Embryonic facial prominence (tissue), 1 donor: Measurements from ENCODE around the gene RTBDN.
"Not testable (repeated sequence)": the region's sequence is repeated elsewhere in the genome, so short reads cannot be mapped to it uniquely, and the experiment has no call there.

Experiments
- DNase-seq: peaks from one replicate; pipeline ENCODE4 v3.0.0-alpha.2; 2016; ENCODE audit errors: extremely low spot score

RTBDN gene

DNA sequence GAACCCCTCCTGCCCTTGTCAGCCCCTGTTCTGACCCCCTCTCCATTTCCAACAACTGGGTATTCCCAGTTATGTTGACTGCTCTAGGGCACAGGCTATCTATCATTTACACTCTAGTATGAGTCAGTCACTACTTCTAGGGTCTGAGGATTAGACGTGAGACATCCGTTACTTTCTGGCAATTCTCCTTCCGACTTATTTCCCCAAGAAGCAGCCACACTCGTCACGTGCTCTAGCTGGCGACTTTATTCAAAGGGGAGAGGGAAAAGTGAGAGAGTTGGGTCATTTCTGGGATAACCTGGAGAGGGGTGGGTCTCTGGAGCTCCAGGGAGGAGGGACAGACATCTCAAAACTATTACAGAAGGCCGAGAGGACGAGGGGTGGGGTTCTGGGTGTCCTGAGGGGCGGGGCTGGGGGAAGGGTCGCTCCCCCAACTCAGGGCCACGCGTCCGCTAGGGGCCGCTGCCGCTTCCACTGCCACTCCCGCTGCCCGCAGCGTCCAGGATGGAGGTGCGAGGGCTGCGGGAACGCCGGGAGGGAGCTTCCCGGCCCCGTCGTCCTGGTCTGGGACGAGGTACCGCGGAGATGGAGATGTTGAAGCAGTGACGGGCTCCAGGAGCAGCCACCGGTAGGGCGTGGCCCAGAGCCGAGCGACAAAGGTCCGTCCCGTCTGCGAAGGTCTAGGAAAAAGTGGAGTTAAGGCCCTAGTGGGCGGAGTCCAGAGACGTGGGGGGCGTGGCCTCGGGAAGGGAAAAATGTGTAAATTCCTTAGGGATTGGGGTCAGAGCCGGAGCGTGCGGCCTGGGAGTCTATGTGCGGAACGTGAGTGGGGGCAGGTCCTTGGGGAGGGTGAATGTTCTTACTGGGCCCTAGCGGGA, 8.9 kb downstream of the RTBDN start:
- DNase-seq = no peak

DNA sequence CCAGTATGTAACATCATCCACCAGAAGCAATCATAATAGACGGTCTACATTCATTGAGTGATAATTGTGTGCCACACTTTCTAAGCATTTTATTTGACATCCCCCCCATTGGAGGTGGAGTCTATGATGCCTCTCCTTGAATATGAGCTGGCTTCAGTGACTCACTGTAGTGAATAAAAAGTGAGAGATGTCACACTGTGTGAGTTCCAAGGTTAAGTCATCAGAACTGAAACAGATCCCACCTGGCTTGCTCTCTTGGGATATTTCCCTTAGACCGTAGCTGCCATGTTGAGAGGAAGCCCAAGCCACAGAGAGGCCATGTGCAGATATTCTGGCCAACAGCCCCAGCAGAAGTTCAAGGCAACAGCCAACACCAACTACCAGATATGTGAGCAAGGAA, 12.6 kb downstream of the RTBDN start:
- DNase-seq = no peak

DNA sequence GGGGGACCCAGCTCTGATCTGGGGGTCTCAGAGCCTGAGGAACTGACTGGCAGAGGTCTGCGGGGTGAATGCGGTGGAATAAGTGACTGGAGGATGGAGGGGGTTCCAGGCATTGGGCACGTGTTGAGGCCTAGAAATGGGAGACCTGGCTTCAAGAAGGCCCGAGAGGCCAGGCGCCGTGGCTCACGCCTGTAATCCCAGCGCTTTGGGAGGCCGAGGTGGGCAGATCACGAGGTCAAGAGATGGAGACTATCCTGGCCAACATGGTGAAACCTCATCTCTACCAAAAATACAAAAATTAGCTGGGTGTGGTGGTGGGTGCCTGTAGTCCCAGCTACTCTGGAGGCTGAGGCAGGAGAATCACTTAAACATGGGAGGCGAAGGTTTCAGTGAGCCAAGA, 16.6 kb downstream of the RTBDN start:
- DNase-seq = not testable (repeated sequence)

DNA sequence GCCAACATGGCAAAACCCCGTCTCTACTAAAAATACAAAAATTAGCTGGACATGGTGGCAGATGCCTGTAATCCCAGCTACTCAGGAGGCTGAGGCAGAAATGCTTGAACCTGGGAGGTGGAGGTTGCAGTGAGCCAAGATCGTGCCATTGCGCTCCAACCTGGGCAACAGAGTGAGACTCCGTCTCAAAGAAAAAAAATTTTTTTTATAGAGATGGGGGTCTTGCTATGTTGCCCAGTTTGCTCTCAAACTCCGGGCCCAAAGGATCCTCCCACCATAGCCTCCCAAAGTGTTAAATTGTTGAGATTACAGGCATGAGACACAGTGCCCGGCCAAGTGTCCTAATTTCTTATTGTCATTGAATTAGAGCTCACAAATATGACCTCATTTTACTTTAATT, 17.2 kb downstream of the RTBDN start:
- not testable (repeated sequence) for DNase-seq

DNA sequence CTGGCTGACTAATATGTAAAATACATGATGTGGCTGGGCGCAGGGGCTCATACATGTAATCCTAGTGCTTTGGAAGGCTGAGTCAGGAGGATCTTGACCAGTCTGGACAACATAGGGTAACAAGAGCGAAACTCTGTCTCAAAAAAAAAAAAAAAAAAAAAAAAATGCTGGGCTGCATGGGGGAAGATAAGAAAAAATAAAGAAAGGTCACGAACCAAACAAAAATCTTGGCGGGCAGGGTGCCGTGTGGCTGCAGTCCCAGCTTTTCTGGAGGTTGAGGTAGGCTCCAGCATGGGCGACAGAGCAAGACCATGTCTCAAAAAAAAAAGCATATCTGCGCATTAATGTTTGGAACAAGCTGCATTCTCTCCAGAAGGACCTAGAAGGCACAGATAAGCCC, 19.3 kb downstream of the RTBDN start:
- DNase-seq = no peak

DNA sequence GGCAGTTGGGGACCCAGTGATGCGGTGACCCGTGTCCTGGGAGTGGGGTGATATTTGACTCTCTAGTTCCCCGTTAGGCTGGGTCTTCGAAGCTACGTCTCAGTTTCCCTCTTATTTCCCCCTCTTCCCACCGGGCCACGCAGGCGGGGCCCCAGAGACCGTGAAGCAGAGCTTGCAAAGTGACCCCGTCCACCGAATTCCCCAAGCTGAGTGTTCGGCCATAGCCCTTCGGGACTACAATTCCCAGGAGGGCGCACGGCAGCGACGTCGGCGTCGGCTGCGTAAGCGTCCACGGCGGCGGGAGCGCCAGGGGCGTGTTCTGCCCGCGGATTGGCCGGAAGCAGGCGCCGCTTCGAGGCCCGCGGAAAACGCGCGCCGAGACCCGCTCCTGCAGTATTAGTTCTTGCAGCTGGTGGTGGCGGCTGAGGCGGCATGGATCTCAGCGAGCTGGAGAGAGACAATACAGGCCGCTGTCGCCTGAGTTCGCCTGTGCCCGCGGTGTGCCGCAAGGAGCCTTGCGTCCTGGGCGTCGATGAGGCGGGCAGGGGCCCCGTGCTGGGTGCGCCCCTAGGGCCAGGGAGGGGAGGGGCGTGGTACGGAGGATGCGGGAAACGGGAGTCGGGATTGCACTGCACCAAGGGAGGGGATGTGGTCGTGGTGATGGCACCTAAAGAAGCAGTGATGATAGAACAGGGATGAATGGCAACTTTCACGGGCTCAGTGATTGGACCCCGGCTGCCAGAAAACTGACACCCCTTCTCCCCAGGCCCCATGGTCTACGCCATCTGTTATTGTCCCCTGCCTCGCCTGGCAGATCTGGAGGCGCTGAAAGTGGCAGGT, 27.9 kb downstream of the RTBDN start, which contains the start of gene RNASEH2A:
Gene RNASEH2A, plus strand, starts transcription at position 343 of the 840 bp plus-strand sequence. Its CDS starts 90 bp downstream, at position 433.
- peak; percentile 71 for DNase-seq

DNA sequence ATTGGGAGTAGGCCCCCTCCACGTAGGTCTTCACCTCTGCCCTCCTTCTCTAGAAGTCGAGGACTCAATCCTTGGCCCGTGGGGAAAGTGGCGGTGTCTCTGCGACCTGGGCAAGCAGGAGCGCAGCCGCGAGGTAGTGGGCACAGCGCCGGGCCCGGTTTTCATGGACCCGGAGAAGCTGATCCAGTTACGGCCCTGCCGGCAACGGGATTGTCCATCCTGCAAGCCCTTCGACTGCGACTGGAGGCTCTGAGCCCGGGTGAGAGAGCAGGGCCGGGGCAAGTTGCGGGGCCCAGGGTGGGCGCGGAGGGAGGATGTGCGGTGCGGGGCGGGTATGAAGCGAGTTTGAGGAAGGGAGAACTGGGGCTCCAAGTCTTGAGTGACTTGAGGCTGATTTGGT, 30.3 kb downstream of the RTBDN start:
- DNase-seq = no peak

DNA sequence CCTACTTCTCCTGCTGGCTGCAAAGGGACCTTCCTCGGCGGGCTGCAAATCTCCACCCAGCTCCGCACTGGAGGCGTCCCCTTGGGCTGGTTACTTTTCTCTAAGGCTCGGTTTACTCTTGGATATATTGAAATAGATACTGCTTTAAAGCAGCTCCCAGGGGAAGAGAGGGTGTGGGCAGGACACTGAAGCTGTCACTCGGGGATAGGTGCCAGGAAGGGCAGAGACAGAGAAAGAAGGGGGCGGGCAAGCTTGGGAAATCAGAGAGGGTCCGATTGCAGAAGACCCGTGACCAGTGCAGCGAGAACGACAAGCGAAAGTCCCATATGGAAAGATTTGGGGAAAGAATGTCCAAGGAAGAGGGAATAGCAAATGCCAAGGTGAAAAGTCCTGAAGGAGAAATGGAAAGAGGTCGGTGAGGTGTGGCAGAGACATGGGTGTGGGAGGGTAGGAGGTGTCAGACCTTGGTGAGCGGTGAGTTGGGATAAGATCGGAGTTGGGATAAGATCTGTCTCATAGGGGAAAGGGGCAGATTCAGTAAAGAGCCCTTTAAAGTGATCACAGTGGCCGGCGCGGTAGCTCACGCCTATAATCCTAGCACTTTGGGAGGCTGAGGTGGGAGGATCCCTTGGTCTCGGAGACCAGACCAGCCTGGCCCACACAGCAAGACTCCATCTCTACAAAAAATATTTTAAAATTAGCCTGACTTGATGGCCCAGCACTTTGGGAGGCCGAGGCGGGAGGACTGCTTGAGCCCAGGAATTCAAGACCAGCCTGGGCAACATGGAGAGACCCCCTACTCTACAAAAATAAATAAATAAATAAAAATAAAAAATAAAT, 31.9 kb downstream of the RTBDN start:
- DNase-seq = no peak

DNA sequence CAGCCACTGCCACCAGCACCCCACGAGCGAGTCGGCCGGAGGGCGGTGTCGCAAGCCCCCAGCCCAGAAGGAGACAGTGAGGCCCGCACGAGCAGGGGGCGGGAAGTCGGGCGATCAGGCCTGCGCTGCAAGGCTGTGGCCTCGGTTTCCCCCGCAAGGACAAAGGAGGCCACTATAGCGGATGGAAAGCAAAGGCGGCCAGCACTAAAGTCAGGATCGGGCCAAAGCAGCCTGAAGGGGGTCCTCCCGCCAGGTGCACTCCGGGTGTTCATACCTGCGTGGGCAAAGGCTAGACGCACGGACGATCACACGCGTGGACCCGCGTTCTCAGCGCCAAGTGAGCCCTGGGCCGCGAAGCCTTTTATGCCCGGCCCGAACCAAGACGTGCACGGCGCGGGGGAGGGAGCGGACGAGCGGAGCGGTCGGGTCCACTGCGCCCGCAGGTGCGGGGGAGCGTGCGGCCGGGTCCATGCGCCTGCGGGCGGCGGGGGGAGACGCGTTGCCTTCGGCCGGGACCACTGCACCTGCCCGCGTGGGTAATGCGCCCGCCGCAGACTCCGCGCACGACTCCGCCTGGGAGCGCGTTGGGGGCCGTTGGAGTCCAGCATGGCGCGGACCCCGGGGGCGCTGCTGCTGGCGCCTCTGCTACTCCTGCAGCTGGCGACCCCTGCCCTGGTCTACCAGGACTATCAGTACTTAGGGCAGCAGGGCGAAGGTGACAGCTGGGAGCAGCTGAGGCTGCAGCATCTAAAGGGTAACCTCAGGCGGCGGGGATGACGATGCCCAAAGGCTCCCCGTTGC, 32.7 kb downstream of the RTBDN start, which contains the start of the genes PRDX2 and THSD8:
Gene PRDX2, minus strand, starts transcription at position 335 of the 801 bp plus-strand sequence. CDS start 539 bp downstream, outside the sequence.
Gene THSD8, plus strand, starts transcription at position 604 of the 801 bp plus-strand sequence. Its CDS starts 3 bp downstream, at position 607.
- no peak for DNase-seq

DNA sequence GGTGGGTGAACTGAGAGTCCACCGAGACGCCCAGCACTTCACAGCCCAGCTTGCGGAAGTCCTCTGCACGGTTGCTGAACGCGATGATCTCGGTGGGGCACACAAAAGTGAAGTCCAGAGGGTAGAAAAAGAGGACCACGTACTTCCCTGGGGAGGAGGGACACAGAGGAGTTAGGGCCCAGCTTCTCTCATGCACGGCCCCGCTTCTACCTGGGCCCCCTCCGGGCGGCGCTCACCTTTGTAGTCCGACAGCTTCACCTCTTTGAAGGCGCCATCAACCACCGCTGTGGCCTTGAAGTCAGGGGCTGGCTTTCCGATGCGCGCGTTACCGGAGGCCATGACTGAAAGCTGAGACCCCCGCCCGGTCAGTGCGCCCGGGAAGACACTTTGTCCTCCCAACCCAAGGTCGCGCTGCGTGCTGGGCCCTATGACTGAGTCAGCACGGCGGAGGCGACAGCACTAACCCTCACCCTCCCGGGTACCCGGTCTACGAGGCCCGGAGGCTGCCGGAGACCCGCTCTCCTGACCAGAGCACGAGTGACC, 33.4 kb downstream of the RTBDN start:
- DNase-seq = no peak

DNA sequence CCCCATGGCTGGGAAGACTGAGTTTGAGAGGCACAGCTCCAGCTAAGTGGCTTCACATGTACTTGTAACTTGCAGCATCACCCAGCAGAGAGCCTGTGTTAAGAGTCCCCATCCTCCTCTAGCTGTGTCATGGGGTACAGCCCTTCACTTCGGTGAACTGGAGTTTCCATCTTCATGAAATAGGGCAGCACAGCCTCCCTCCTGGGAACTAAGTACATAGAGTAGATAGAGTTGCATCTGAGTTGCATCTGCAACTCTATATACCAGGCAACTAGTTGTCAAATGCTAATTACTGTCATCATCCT, 34.0 kb downstream of the RTBDN start:
- DNase-seq = no peak

DNA sequence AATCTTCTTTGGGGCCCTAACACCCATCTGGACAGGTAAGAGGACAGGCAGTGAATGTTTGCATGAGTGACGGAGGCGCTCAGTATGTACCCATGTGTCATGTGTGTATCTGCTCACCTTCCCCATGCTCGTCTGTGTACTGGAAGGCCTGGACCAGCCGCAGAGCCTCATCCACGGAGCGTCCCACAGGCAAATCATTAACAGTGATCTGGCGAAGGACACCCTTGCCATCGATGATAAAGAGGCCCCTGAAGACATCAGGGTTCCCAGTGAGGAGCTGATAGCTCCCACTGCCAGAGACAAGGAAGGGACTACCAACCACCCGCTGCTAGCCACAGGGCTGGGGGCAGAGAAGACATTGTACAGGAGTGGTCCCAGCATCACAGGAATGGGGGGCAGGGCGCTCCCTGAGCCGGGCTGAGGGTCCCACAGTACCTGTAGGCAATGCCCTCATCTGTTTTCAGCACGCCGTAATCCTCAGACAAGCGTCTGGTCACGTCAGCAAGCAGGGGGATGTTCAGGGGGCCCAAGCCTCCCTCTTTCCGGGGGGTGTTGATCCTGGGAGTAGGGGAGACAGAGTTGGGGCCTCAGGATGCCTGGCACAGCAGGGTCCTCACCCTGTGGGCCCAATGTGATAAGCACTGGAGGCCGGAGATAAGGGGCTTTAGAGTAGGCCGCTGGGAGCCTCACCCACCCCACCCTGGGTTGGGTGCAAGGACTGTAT, 34.5 kb downstream of the RTBDN start:
- no peak for DNase-seq

DNA sequence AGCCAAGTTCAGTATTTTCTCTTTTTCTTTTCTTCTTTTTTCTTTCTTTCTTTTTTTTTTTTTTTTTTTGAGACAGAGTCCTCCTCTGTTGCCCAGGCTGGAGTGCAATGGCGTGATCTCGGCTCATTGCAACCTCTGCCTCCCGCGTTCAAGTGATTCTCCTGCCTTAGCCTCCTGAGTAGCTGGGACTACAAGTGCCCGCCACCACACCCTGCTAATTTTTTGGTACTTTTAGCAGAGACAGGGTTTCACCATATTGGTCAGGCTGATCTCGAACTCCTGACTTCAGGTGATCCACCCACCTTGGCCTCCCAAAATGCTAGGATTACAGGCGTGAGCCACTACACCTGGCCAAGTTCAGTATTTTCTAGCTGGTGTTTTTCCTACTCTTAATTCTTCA, 36.8 kb downstream of the RTBDN start:
- DNase-seq = not testable (repeated sequence)

DNA sequence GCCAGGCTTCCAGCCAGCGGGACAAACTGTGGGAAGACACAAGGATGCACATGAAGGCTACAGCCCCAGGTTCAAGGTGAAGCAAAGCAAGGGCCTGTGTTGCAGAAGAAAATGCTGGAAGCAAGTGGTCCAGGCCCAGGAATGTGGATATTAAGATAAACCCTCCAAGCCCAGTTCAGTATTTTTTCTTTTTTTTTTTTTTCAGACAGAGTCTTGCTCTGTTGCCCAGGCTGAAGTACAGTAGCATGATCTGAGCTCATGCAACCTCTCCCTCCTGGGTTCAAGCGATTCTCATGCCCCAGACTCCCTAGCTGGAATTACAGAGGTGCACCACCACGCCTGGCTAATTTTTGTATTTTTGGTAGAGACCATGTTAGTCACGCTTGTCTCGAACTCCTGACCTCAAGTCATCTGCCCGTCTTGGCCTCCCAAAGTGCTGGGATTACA, 37.2 kb downstream of the RTBDN start:
- no peak for DNase-seq

DNA sequence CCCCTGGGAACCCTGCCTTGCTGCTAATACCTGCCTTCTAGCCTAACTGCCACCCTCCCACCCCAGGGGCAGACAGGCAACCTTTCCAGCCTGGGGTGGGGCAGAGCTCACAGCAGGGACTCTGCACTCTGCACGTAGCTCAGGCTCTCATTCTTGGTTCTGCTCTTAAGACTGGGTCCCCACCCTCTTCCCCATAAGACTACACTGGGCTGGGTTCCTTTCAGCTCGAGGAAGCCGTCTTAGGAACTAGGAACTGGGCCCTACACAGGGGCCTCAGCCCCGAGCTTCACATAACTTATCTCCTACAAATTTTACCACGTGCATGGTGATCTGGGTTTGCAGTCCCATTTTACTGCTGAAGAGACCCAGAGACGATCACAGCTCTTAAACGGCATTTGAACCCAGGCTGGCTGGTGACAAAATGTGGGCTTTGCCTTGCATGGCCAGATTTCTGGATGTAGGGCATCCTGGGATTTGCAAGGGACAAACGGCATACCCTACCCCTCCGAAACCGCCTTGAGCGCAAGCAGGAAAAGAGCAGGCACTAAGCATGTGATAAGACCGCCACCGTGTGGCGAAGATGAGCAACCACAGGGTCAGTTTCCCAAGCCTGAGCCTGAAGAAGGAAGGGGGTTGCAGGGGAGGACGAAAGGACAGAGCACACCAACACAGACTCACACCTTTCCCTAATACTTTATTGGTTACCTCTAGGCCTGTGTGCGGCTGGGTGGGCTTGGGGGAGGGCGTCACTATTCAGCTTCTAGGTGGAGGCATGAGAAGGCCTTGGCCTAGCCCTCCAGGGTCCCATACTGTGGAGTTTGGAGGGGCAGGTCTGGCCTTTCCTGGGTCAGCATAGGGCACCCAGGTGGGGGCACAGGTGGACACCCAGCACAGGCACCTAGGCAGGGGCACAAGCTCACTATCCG, 38.0 kb downstream of the RTBDN start:
- DNase-seq = no peak

DNA sequence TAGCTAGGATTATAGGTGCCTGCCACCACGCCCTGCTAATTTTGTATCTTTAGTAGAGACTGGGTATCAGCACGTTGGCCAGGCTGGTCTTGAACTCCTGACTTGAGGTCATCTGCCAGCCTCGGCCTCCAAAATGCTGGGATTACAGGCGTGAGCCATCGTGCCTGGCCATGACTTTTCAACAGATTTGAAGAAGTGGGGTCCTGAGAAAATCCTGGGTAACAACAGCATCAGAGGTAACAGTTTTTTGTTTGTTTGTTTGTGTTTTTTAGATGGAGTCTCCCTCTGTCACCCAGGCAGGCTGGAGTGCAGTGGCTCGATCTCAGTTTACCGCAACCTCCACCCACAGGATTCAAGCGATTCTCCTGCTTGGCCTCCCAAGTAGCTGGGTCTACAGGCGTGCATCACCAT, 39.4 kb downstream of the RTBDN start:
- no peak for DNase-seq

DNA sequence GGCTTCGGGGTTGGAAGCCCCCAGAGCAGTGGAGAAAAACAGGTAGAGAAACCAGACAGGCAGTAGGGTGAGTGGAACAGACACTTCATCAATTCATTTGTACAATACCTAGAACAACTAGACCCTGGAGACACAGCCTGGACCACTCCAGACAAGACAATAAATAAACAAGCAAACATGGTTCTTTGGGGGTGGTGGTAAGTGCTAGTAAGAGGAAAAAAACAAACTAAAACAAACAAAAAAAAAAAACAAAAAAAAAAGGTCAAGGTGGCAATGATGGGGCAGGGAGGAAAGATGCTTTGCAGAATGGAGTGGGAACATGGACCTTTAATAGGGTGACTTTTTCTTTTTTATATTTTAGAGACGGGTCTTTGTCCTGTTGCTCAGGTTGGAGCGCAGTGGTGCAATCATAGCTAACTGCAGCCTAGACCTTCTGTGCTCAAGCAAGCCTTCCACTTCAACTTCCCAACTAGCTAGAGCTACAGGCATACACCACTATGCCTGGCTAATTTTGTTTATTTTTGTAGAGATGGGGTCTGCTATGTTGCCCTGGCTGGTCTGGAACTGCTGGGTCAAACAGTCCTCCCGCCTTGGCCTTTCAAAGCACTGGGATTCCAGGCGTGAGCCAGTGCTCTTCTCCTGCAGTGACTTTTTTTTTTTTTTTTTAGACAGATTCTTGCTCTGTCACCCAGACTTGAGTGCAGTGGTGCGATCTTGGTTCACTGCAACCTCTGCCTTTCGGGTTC, 40.0 kb downstream of the RTBDN start:
- DNase-seq = no peak
